Left lung (tissue), 10 donors: Measurements from ENCODE around the gene NELFA. TPM values are rescaled to one million over a fixed set of nuclear protein-coding genes. Genes with fewer than 3 reads are reported as not detected.
"Not testable (repeated sequence)": the region's sequence is repeated elsewhere in the genome, so short reads cannot be mapped to it uniquely, and the experiment has no call there.

Experiments
- ATAC-seq: fragments of 200-7000 bp; cut with Tn5 transposase; one replicate; pipeline ENCODE4 v1.9.1; 2020; ENCODE audit warnings: moderate library complexity
- DNase-seq, 4 donors: peaks; one replicate each; pipeline ENCODE4 v3.0.0-alpha.2; 2013 to 2020
- H3K27ac ChIP-seq, 2 donors: fragments of 200-600 bp; sonication (generic) in 1 of 2; one replicate each; pipeline versions ENCODE4 v1.5.0 to v1.8.0; 2020 to 2021
- H3K27me3 ChIP-seq, 2 donors: fragments of 200-600 bp; sonication (generic) in 1 of 2; one replicate each; pipeline versions ENCODE4 v1.5.0 to v1.8.0; 2020 to 2021
- H3K36me3 ChIP-seq, 2 donors: fragments of 200-600 bp; sonication (generic) in 1 of 2; one replicate each; pipeline versions ENCODE4 v1.5.0 to v1.8.0; 2020 to 2021
- H3K4me1 ChIP-seq, 2 donors: fragments of 200-600 bp; one replicate each; pipeline ENCODE4 v1.8.0; 2021
- H3K4me3 ChIP-seq, 2 donors: fragments of 200-600 bp; sonication (generic) in 1 of 2; one replicate each; pipeline versions ENCODE4 v1.5.0 to v1.8.0; 2020 to 2021; ENCODE audit warnings: mild to moderate bottlenecking in 1 of 2
- H3K9me3 ChIP-seq, 2 donors: fragments of 200-600 bp; sonication (generic) in 1 of 2; one replicate each; pipeline versions ENCODE4 v1.5.0 to v1.8.0; 2020 to 2021
- CTCF ChIP-seq, 2 donors: fragments of 200-600 bp; sonication (generic) in 1 of 2; IDR thresholded peaks; one replicate each; pipeline versions ENCODE4 v1.5.0 to v1.8.0; 2021; ENCODE audit warnings: antibody characterized with exemption in 2 of 2
- intact Hi-C, 2 donors: fragments of 100-400 bp; cut with DNase I; formaldehyde crosslinking; loops; one replicate each; pipeline versions ENCODE4 v1.11.2 to v1.14.2; 2022
- polyA plus RNA-seq, 6 donors: library from polyadenylated mRNA; unstranded; fragments of 120-200 nt; gene quantifications; one replicate each; pipeline ENCODE4 v1.2.1, GENCODE V29; 2013; ENCODE audit not compliant: insufficient read length in 6 of 6
- total RNA-seq, 2 donors: library from RNA; stranded (reverse); fragmentation: NEBNext Ultra II Directional; extraction: Animal tissue kit (Norgen Biotek cat#: 25700); gene quantifications; one replicate each; pipeline ENCODE4 v1.2.1, GENCODE V29; 2021
- donor health status: DM: no; HTN: yes; CAD: no.
- donor health status: DM: no; HTN: no; CAD: no.

Gene NELFA
- total and polyA plus RNA-seq, 8 donors, result 22.5 to 36.4 (median 30.7) TPM

- ATAC-seq (peak; percentile 6), DNase-seq (no peak)
- TF ChIP-seq CTCF (IDR thresholded peaks at IDR 0.05), result no peak
- peaks cover 0 to 35% of the 10 kb centered on the region in 2 donors for H3K4me1 ChIP-seq
- no peaks in the 10 kb centered on the region for H3K9me3 ChIP-seq
- peak overlapping the region; percentile 93 to 99 for H3K27ac ChIP-seq
- H3K36me3 ChIP-seq, result peaks cover 0 to 19% of the 10 kb centered on the region in 2 donors
- intact Hi-C loops, result no loop called here
- no peaks in the 10 kb centered on the region for H3K27me3 ChIP-seq
- H3K4me3 ChIP-seq, result peak overlapping the region; percentile 90 to 98
Observed at GRCh38 chr4:2008671-2008920, 178 bp downstream of the NELFA start.

GRCh38 chr4:2007804-2008670 lies 737 bp downstream of the NELFA start:
- intact Hi-C loops, result no loop called here
- peak overlapping the region; percentile 90 to 98 for H3K4me3 ChIP-seq
- ATAC-seq (no peak), DNase-seq (peak in 2 of 4 donors; percentile 22 to 80)
- peak overlapping the region; percentile 93 to 99 for H3K27ac ChIP-seq
- no peaks in the 10 kb centered on the region for H3K27me3 ChIP-seq
- H3K9me3 ChIP-seq, result no peaks in the 10 kb centered on the region
- TF ChIP-seq CTCF (IDR thresholded peaks at IDR 0.05), result no peak
- peaks cover 0 to 24% of the 10 kb centered on the region in 2 donors for H3K36me3 ChIP-seq
- H3K4me1 ChIP-seq, result peaks cover 0 to 35% of the 10 kb centered on the region in 2 donors

GRCh38 chr4:2006956-2007653 lies 1.7 kb downstream of the NELFA start:
- Histone ChIP-seq H3K4me3 (peak overlapping the region in 1 of 2 donors; percentile 90), H3K9me3 (no peaks in the 10 kb centered on the region), H3K27ac (no peak overlapping the region), H3K27me3 (no peaks in the 10 kb centered on the region), H3K36me3 (peaks cover 0 to 26% of the 10 kb centered on the region in 2 donors), H3K4me1 (peaks cover 0 to 35% of the 10 kb centered on the region in 2 donors)
- ATAC-seq (no peak), DNase-seq (no peak)
- no peak for TF ChIP-seq CTCF (IDR thresholded peaks at IDR 0.05)
- intact Hi-C loops, result no loop called here

GRCh38 chr4:2006367-2006766 lies 2.4 kb downstream of the NELFA start:
- intact Hi-C loops, result no loop called here
- DNase-seq, result no peak
- ATAC-seq, result no peak

GRCh38 chr4:2003361-2003760 lies 5.4 kb downstream of the NELFA start:
- peaks cover 0 to 21% of the 10 kb centered on the region in 2 donors for H3K4me1 ChIP-seq
- DNase-seq, H3K27ac ChIP-seq, intact Hi-C loops, H3K9me3 ChIP-seq, H3K27me3 ChIP-seq, ATAC-seq, H3K4me3 ChIP-seq: not testable (repeated sequence)
- H3K36me3 ChIP-seq, result peaks cover 0 to 28% of the 10 kb centered on the region in 2 donors

More at GRCh38 chr4:2006367-2006766, 2.4 kb downstream of the NELFA start:
- H3K36me3 ChIP-seq, result peaks cover 0 to 28% of the 10 kb centered on the region in 2 donors
- TF ChIP-seq CTCF (IDR thresholded peaks at IDR 0.05), result no peak
- H3K27ac ChIP-seq, result no peak overlapping the region
- H3K4me1 ChIP-seq, result peaks cover 0 to 35% of the 10 kb centered on the region in 2 donors
- H3K9me3 ChIP-seq, result no peaks in the 10 kb centered on the region
- H3K27me3 ChIP-seq, result no peaks in the 10 kb centered on the region
- H3K4me3 ChIP-seq, result no peak overlapping the region

GRCh38 chr4:1999308-1999707 lies 9.5 kb downstream of the NELFA start:
- intact Hi-C loops, H3K27me3 ChIP-seq, H3K4me3 ChIP-seq, H3K27ac ChIP-seq, H3K4me1 ChIP-seq, ATAC-seq, DNase-seq: not testable (repeated sequence)
- H3K9me3 ChIP-seq, result peaks cover 0 to 26% of the 10 kb centered on the region in 2 donors
- H3K36me3 ChIP-seq, result peaks cover 0 to 15% of the 10 kb centered on the region in 2 donors
